ACC112 (cell line): ENCODE data around the gene STRN3.

Experiments used
- H2AFZ ChIP-seq: fragments of 200-600 bp; sonication (generic); one replicate; pipeline ENCODE4 v1.6.0; 2017; ENCODE audit warnings: antibody characterized with exemption, low read length; ENCODE audit not compliant: unreplicated experiment
- H3K27ac ChIP-seq: fragments of 200-600 bp; sonication (generic); 2 replicates; pipeline ENCODE4 v1.5.1; 2014; ENCODE audit warnings: low read depth, mild to moderate bottlenecking, antibody characterized with exemption, low read length, moderate library complexity
- H3K27me3 ChIP-seq: fragments of 200-600 bp; sonication (generic); 2 replicates; pipeline ENCODE4 v1.6.1; 2014; ENCODE audit warnings: mild to moderate bottlenecking, antibody characterized with exemption, low read length, moderate library complexity, mixed read lengths; ENCODE audit not compliant: insufficient read depth
- H3K36me3 ChIP-seq: fragments of 200-600 bp; sonication (generic); 2 replicates; pipeline ENCODE4 v1.6.1; 2016; ENCODE audit warnings: mild to moderate bottlenecking, antibody characterized with exemption, low read length, moderate library complexity, mixed read lengths; ENCODE audit not compliant: insufficient read depth
- H3K4me1 ChIP-seq: fragments of 200-600 bp; sonication (generic); one replicate; pipeline ENCODE4 v1.6.1; 2016; ENCODE audit warnings: low read length, mixed read lengths; ENCODE audit not compliant: insufficient read depth, unreplicated experiment, control insufficient read depth
- H3K4me3 ChIP-seq: fragments of 200-600 bp; sonication (generic); 2 replicates; pipeline ENCODE4 v1.5.1; 2014; ENCODE audit warnings: mild to moderate bottlenecking, low read depth, low read length
- H3K79me2 ChIP-seq: fragments of 200-600 bp; sonication (generic); one replicate; pipeline ENCODE4 v1.6.0; 2016; ENCODE audit warnings: low read length; ENCODE audit not compliant: control insufficient read depth, unreplicated experiment, insufficient read depth

STRN3 gene

GRCh38 chr14:30849354-30849753, 176.8 kb downstream of the STRN3 start:
- H2AFZ ChIP-seq = no peak overlapping the region
- H3K79me2 ChIP-seq = no peaks in the 10 kb centered on the region
- no peaks in the 10 kb centered on the region for H3K4me1 ChIP-seq
- peaks cover 45% of the 10 kb centered on the region for H3K27me3 ChIP-seq
- H3K4me3 ChIP-seq = no peak overlapping the region
- no peaks in the 10 kb centered on the region for H3K36me3 ChIP-seq
- no peak overlapping the region for H3K27ac ChIP-seq

- Histone ChIP-seq H3K27ac (no peak overlapping the region), H3K4me1 (no peaks in the 10 kb centered on the region), H3K27me3 (peaks cover 45% of the 10 kb centered on the region), H3K36me3 (no peaks in the 10 kb centered on the region), H3K79me2 (no peaks in the 10 kb centered on the region), H3K4me3 (no peak overlapping the region), H2AFZ (no peak overlapping the region)
Observed at GRCh38 chr14:30848449-30849240, 177.5 kb downstream of the STRN3 start.
